WTC11 (cell line): ENCODE measurements around the gene UGT1A9. TPM values are rescaled to one million over a fixed set of nuclear protein-coding genes. Genes with fewer than 3 reads are reported as not detected.

Source experiments
- ATAC-seq: fragments of 200-7000 bp; cut with Tn5 transposase; 2 replicates; pipeline ENCODE4 v1.10.0; 2021; ENCODE audit warnings: mild to moderate bottlenecking, moderate library complexity
- CTCF ChIA-PET: fragments of 300-600 bp; sonication (Branson Sonifier 250); formaldehyde crosslinking; loops from one replicate; lab custom pipeline; 2021; ENCODE audit warnings: antibody characterized with exemption; lab: Charles Lee
- POLR2A ChIA-PET: fragments of 350-600 bp; sonication (Branson Sonifier 250); formaldehyde crosslinking; loops from one replicate; lab custom pipeline; 2021; ENCODE audit warnings: antibody characterized with exemption; lab: Charles Lee
- DNase-seq: peaks from one replicate; pipeline ENCODE4 v3.0.0; 2021; ENCODE audit warnings: low spot score
- H3K27ac Mint-ChIP-seq: 2 replicates; pipeline ENCODE4 v1.8.0; 2021; ENCODE audit warnings: mixed read lengths
- H3K27me3 Mint-ChIP-seq: 2 replicates; pipeline ENCODE4 v1.8.0; 2021; ENCODE audit warnings: low read depth, mild to moderate bottlenecking, moderate library complexity, mixed read lengths
- H3K36me3 Mint-ChIP-seq: 2 replicates; pipeline ENCODE4 v1.8.0; 2021; ENCODE audit warnings: mixed read lengths
- H3K4me1 Mint-ChIP-seq: 2 replicates; pipeline ENCODE4 v1.8.0; 2022; ENCODE audit warnings: mixed read lengths
- H3K4me3 Mint-ChIP-seq: 2 replicates; pipeline ENCODE4 v1.8.0; 2021; ENCODE audit warnings: mild to moderate bottlenecking, moderate library complexity, mixed read lengths
- H3K9me3 Mint-ChIP-seq: 2 replicates; pipeline ENCODE4 v1.8.0; 2021; ENCODE audit warnings: mixed read lengths
- CREB1 ChIP-seq: sonication (generic); formaldehyde crosslinking; IDR thresholded peaks from 2 replicates; pipeline ENCODE4 v1.8.0; 2023; ENCODE audit warnings: mild to moderate bottlenecking, missing genetic modification reagents
- CREM ChIP-seq: sonication (generic); formaldehyde crosslinking; IDR thresholded peaks from 2 replicates; pipeline ENCODE4 v1.8.1; 2022; ENCODE audit warnings: mild to moderate bottlenecking, missing genetic modification reagents, moderate library complexity
- EMX1 ChIP-seq: fragments of 250-450 bp; sonication (Bioruptor Pico); IDR thresholded peaks from 2 replicates; pipeline ENCODE4 v1.8.0; 2021; ENCODE audit warnings: mild to moderate bottlenecking
- FOXP4 ChIP-seq: sonication (generic); formaldehyde crosslinking; IDR thresholded peaks from 2 replicates; pipeline ENCODE4 v1.8.0; 2022; ENCODE audit warnings: mild to moderate bottlenecking, missing genetic modification reagents
- GRHL2 ChIP-seq: fragments of 250-450 bp; sonication (Bioruptor Pico); IDR thresholded peaks from 2 replicates; pipeline ENCODE4 v1.8.0; 2022; ENCODE audit warnings: mild to moderate bottlenecking, moderate library complexity; ENCODE audit not compliant: insufficient replicate concordance, severe bottlenecking
- IRF1 ChIP-seq: sonication (generic); formaldehyde crosslinking; IDR thresholded peaks from 2 replicates; pipeline ENCODE4 v1.8.0; 2023; ENCODE audit warnings: missing genetic modification reagents
- NFATC4 ChIP-seq: fragments of 250-450 bp; sonication (Bioruptor Pico); IDR thresholded peaks from 2 replicates; pipeline ENCODE4 v1.9.0; 2021; ENCODE audit warnings: mild to moderate bottlenecking
- NFYB ChIP-seq: sonication (generic); formaldehyde crosslinking; conservative IDR thresholded peaks from 2 replicates; pipeline ENCODE4 v1.8.0; 2022; ENCODE audit warnings: low read depth, missing genetic modification reagents
- PREB ChIP-seq: sonication (generic); formaldehyde crosslinking; IDR thresholded peaks from 2 replicates; pipeline ENCODE4 v1.8.1; 2022; ENCODE audit warnings: mild to moderate bottlenecking, missing genetic modification reagents, moderate library complexity, borderline replicate concordance
- PRRX2 ChIP-seq: fragments of 250-450 bp; sonication (Bioruptor Pico); IDR thresholded peaks from 2 replicates; pipeline ENCODE4 v1.8.0; 2021; ENCODE audit warnings: mild to moderate bottlenecking
- SP1 ChIP-seq: sonication (generic); formaldehyde crosslinking; conservative IDR thresholded peaks from 2 replicates; pipeline ENCODE4 v1.8.1; 2022; ENCODE audit warnings: missing genetic modification reagents
- STAT6 ChIP-seq: sonication (generic); formaldehyde crosslinking; conservative IDR thresholded peaks from 2 replicates; pipeline ENCODE4 v1.8.1; 2023; ENCODE audit warnings: mild to moderate bottlenecking, low read depth, missing genetic modification reagents, moderate library complexity
- TEAD1 ChIP-seq: sonication (generic); formaldehyde crosslinking; IDR thresholded peaks from 2 replicates; pipeline ENCODE4 v1.8.0; 2022; ENCODE audit warnings: mild to moderate bottlenecking, missing genetic modification reagents
- TEAD4 ChIP-seq: sonication (generic); formaldehyde crosslinking; IDR thresholded peaks from 2 replicates; pipeline ENCODE4 v1.8.0; 2022; ENCODE audit warnings: mild to moderate bottlenecking, missing genetic modification reagents
- USF1 ChIP-seq: sonication (generic); formaldehyde crosslinking; IDR thresholded peaks from 2 replicates; pipeline ENCODE4 v1.8.0; 2022; ENCODE audit warnings: mild to moderate bottlenecking, missing genetic modification reagents
- ZBTB21 ChIP-seq: sonication (generic); formaldehyde crosslinking; IDR thresholded peaks from 2 replicates; pipeline ENCODE4 v1.8.1; 2023; ENCODE audit warnings: mild to moderate bottlenecking, missing genetic modification reagents, borderline replicate concordance
- ZNF121 ChIP-seq: sonication (generic); formaldehyde crosslinking; IDR thresholded peaks from 2 replicates; pipeline ENCODE4 v1.8.0; 2023; ENCODE audit warnings: missing genetic modification reagents
- total RNA-seq: library from RNA; stranded (reverse); gene quantifications from 3 replicates; pipeline ENCODE4 v1.2.3, GENCODE V29; 2021
- TF ChIP-seq, protein P1 (sequence below): fragments of 250-450 bp; sonication (Bioruptor Pico); IDR thresholded peaks from 2 replicates; pipeline ENCODE4 v1.9.0; 2021; ENCODE audit warnings: mild to moderate bottlenecking
- TF ChIP-seq, protein P2 (sequence below): sonication (generic); formaldehyde crosslinking; IDR thresholded peaks from 2 replicates; pipeline ENCODE4 v1.8.0; 2022; ENCODE audit warnings: mild to moderate bottlenecking, missing genetic modification reagents
- TF ChIP-seq, protein P3 (sequence below): sonication (generic); formaldehyde crosslinking; IDR thresholded peaks from 2 replicates; pipeline ENCODE4 v1.8.0; 2022; ENCODE audit warnings: missing genetic modification reagents

UGT1A9 gene
- total RNA-seq, 1 experiment from 2014 or later, result not detected

DNA sequence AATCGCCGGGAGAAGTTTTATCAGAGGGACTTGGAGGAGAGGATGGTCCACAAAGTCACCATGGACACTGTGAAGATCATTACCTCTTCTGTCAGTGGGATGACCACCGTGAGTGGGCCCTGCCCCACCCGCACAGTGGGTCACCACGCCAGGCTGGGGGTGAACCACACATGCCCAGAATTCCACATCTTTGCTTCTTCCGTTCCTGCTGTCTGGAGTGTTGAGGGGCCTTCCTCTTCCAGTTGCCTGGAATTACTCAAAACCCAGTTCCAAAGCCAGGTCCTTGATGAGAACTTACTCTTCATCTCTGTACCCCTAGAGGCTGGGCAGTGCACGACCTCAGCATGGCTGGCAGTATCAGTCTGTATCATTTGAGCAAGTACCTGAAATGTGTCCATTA lies 128.5 kb downstream of the UGT1A9 start (continued):
- no peak for TF ChIP-seq STAT6 (CRISPR knock-in tag)
- no peak for TF ChIP-seq PRRX2 (CRISPR knock-in tag)
- TF ChIP-seq IRF1, result no peak
- TF ChIP-seq CREM (CRISPR knock-in tag), result no peak
- TF ChIP-seq, protein P1, sequence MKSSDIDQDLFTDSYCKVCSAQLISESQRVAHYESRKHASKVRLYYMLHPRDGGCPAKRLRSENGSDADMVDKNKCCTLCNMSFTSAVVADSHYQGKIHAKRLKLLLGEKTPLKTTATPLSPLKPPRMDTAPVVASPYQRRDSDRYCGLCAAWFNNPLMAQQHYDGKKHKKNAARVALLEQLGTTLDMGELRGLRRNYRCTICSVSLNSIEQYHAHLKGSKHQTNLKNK, result no peak
- TF ChIP-seq TEAD4, result no peak
- TF ChIP-seq SP1, result no peak
- no peak for TF ChIP-seq NFATC4
- no peak for TF ChIP-seq NFYB (CRISPR knock-in tag)
- no peak for TF ChIP-seq USF1 (CRISPR knock-in tag)
- TF ChIP-seq, protein P2, sequence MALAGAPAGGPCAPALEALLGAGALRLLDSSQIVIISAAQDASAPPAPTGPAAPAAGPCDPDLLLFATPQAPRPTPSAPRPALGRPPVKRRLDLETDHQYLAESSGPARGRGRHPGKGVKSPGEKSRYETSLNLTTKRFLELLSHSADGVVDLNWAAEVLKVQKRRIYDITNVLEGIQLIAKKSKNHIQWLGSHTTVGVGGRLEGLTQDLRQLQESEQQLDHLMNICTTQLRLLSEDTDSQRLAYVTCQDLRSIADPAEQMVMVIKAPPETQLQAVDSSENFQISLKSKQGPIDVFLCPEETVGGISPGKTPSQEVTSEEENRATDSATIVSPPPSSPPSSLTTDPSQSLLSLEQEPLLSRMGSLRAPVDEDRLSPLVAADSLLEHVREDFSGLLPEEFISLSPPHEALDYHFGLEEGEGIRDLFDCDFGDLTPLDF (CRISPR knock-in tag), result no peak
- no peak for TF ChIP-seq ZNF121 (CRISPR knock-in tag)
- TF ChIP-seq CREB1 (CRISPR knock-in tag), result no peak
- TF ChIP-seq PREB, result no peak
- TF ChIP-seq ZBTB21 (CRISPR knock-in tag), result no peak
- TF ChIP-seq TEAD1 (CRISPR knock-in tag), result no peak

DNA sequence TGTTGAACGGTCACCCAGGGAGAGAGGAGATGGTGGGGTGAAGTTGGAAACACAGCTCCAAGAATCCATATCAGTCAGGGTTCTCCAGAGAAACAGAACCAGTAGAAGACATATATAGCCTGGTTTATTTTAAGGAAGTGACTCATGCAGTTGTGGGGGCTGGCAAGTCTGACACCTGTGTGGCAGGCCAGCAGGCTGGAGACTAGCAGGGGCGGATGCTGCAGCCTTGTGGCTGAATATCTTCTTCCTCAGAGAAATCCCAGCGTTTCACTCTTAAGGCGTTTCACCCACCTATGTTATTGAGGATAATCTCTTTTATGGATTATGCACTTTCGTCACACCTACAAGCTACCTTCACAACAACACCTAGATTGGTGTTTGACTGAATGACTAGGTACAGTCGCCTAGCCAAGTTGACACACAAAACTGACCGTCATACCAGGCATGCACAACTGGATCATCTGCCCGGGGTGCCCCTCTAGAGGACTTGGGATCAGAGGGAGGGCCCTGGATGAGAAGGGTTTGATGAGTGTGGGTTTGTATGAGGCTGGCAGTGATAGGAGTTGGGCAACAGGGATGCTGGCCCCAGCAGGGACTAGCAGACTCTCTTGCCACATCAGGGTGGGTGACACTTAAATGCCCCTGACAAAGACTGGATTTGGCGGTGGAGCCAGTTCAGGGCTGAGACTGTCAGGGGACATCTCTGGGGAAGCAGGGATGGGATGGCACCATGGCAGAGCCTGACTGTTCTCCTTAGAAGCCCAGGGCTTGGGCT lies 129.8 kb downstream of the UGT1A9 start:
- Mint-ChIP-seq H3K27me3 (no peaks in the 10 kb centered on the region; the same call in 1 of the 2 replicates), H3K4me3 (no peak overlapping the region), H3K9me3 (peaks cover 13% of the 10 kb centered on the region), H3K4me1 (no peaks in the 10 kb centered on the region), H3K27ac (no peak overlapping the region), H3K36me3 (no peaks in the 10 kb centered on the region)
- POLR2A ChIA-PET, result no interaction called here
- ATAC-seq (no peak), DNase-seq (no peak)
- CTCF ChIA-PET, result interaction anchor here (0.6 kb wide), 1 partner anchor 496 kb away, joined by 3 read pairs; no protein-coding TSS in a partner anchor
- TF ChIP-seq, protein P2 (CRISPR knock-in tag), result no peak
- TF ChIP-seq GRHL2 (CRISPR knock-in tag) (no peak), PREB (no peak), EMX1 (CRISPR knock-in tag) (no peak), NFYB (CRISPR knock-in tag) (no peak), CREM (CRISPR knock-in tag) (no peak), FOXP4 (CRISPR knock-in tag) (no peak)
- TF ChIP-seq, protein P3, sequence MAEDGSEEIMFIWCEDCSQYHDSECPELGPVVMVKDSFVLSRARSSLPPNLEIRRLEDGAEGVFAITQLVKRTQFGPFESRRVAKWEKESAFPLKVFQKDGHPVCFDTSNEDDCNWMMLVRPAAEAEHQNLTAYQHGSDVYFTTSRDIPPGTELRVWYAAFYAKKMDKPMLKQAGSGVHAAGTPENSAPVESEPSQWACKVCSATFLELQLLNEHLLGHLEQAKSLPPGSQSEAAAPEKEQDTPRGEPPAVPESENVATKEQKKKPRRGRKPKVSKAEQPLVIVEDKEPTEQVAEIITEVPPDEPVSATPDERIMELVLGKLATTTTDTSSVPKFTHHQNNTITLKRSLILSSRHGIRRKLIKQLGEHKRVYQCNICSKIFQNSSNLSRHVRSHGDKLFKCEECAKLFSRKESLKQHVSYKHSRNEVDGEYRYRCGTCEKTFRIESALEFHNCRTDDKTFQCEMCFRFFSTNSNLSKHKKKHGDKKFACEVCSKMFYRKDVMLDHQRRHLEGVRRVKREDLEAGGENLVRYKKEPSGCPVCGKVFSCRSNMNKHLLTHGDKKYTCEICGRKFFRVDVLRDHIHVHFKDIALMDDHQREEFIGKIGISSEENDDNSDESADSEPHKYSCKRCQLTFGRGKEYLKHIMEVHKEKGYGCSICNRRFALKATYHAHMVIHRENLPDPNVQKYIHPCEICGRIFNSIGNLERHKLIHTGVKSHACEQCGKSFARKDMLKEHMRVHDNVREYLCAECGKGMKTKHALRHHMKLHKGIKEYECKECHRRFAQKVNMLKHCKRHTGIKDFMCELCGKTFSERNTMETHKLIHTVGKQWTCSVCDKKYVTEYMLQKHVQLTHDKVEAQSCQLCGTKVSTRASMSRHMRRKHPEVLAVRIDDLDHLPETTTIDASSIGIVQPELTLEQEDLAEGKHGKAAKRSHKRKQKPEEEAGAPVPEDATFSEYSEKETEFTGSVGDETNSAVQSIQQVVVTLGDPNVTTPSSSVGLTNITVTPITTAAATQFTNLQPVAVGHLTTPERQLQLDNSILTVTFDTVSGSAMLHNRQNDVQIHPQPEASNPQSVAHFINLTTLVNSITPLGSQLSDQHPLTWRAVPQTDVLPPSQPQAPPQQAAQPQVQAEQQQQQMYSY (CRISPR knock-in tag), result no peak
